Muscle layer of duodenum (tissue), 2 donors: ENCODE results near the gene SBF1.
"Not testable (repeated sequence)": the region's sequence is repeated elsewhere in the genome, so short reads cannot be mapped to it uniquely, and the experiment has no call there.

ENCODE experiments used
- H3K27ac ChIP-seq: one replicate; pipeline ENCODE4 v1.7.0; 2013; ENCODE audit warnings: mild to moderate bottlenecking, low read length
- H3K27me3 ChIP-seq: one replicate; pipeline ENCODE4 v1.7.0; 2013; ENCODE audit warnings: low read depth, mild to moderate bottlenecking, control low read depth, low read length
- H3K36me3 ChIP-seq, 2 donors: one replicate each; pipeline ENCODE4 v1.7.0; 2013; ENCODE audit warnings: low read length in 2 of 2, control low read depth in 1 of 2, mild to moderate bottlenecking in 1 of 2; ENCODE audit not compliant: insufficient read depth in 2 of 2, control insufficient read depth in 1 of 2
- H3K4me1 ChIP-seq, 2 donors: one replicate each; pipeline ENCODE4 v1.7.0; 2013; ENCODE audit warnings: low read length in 2 of 2, mild to moderate bottlenecking in 2 of 2, control low read depth in 1 of 2, moderate library complexity in 1 of 2; ENCODE audit not compliant: insufficient read depth in 2 of 2, control insufficient read depth in 1 of 2
- H3K4me3 ChIP-seq, 2 donors: one replicate each; pipeline ENCODE4 v1.7.0; 2013; ENCODE audit warnings: low read length in 2 of 2, low read depth in 1 of 2, mild to moderate bottlenecking in 1 of 2
- H3K9me3 ChIP-seq, 2 donors: one replicate each; pipeline ENCODE4 v1.7.0; 2013; ENCODE audit warnings: low read length in 2 of 2, control low read depth in 1 of 2, mild to moderate bottlenecking in 1 of 2; ENCODE audit not compliant: control insufficient read depth in 1 of 2
- donor health status: healthy.

The SBF1 gene

GRCh38 chr22:50437511-50438304 lies 37.1 kb downstream of the SBF1 start:
- no peak overlapping the region for H3K27ac ChIP-seq
- no peak overlapping the region for H3K4me3 ChIP-seq
- no peaks in the 10 kb centered on the region for H3K4me1 ChIP-seq
- peaks cover 10 to 79% of the 10 kb centered on the region in 2 donors for H3K36me3 ChIP-seq
- no peaks in the 10 kb centered on the region for H3K9me3 ChIP-seq
- no peaks in the 10 kb centered on the region for H3K27me3 ChIP-seq

GRCh38 chr22:50436841-50437341 lies 37.9 kb downstream of the SBF1 start:
- H3K4me1 ChIP-seq, result no peaks in the 10 kb centered on the region
- peaks cover 12 to 83% of the 10 kb centered on the region in 2 donors for H3K36me3 ChIP-seq
- no peak overlapping the region for H3K4me3 ChIP-seq
- H3K27ac ChIP-seq, result no peak overlapping the region
- H3K27me3 ChIP-seq, result no peaks in the 10 kb centered on the region
- no peaks in the 10 kb centered on the region for H3K9me3 ChIP-seq

GRCh38 chr22:50436015-50436830 lies 38.6 kb downstream of the SBF1 start:
- Histone ChIP-seq H3K27me3 (no peaks in the 10 kb centered on the region), H3K4me1 (no peaks in the 10 kb centered on the region), H3K36me3 (peaks cover 19 to 84% of the 10 kb centered on the region in 2 donors), H3K4me3 (no peak overlapping the region), H3K9me3 (no peaks in the 10 kb centered on the region), H3K27ac (no peak overlapping the region)

GRCh38 chr22:50435291-50436014 lies 39.4 kb downstream of the SBF1 start:
- Histone ChIP-seq H3K4me3 (no peak overlapping the region), H3K27ac (no peak overlapping the region), H3K27me3 (no peaks in the 10 kb centered on the region), H3K36me3 (peaks cover 24 to 83% of the 10 kb centered on the region in 2 donors), H3K9me3 (no peaks in the 10 kb centered on the region), H3K4me1 (no peaks in the 10 kb centered on the region)

- H3K9me3 ChIP-seq, result no peaks in the 10 kb centered on the region
- H3K27me3 ChIP-seq, result no peaks in the 10 kb centered on the region
- no peak overlapping the region for H3K4me3 ChIP-seq
- H3K4me1 ChIP-seq, result no peaks in the 10 kb centered on the region
- H3K36me3 ChIP-seq, result peaks cover 30 to 83% of the 10 kb centered on the region in 2 donors
- no peak overlapping the region for H3K27ac ChIP-seq
These were observed 40.0 kb downstream of the SBF1 start for GRCh38 chr22:50434849-50435248.

- H3K9me3 ChIP-seq, H3K4me1 ChIP-seq, H3K27me3 ChIP-seq, H3K4me3 ChIP-seq, H3K27ac ChIP-seq: not testable (repeated sequence)
- peaks cover 38 to 82% of the 10 kb centered on the region in 2 donors for H3K36me3 ChIP-seq
These were observed 41.8 kb downstream of the SBF1 start for GRCh38 chr22:50432877-50433510.

- H3K27ac ChIP-seq, result no peak overlapping the region
- H3K9me3 ChIP-seq, result no peaks in the 10 kb centered on the region
- H3K27me3 ChIP-seq, result no peaks in the 10 kb centered on the region
- no peak overlapping the region for H3K4me3 ChIP-seq
- no peaks in the 10 kb centered on the region for H3K4me1 ChIP-seq
- peaks cover 38 to 75% of the 10 kb centered on the region in 2 donors for H3K36me3 ChIP-seq
These were observed 42.5 kb downstream of the SBF1 start for GRCh38 chr22:50432131-50432876.

GRCh38 chr22:50425179-50425916 lies 49.5 kb downstream of the SBF1 start:
- Histone ChIP-seq H3K27me3 (no peaks in the 10 kb centered on the region), H3K4me1 (no peaks in the 10 kb centered on the region), H3K4me3 (no peak overlapping the region), H3K36me3 (peaks cover 49 to 63% of the 10 kb centered on the region in 2 donors), H3K9me3 (no peaks in the 10 kb centered on the region), H3K27ac (no peak overlapping the region)

- Histone ChIP-seq H3K27me3 (no peaks in the 10 kb centered on the region), H3K4me1 (no peaks in the 10 kb centered on the region), H3K27ac (no peak overlapping the region), H3K9me3 (no peaks in the 10 kb centered on the region), H3K4me3 (no peak overlapping the region), H3K36me3 (peaks cover 47 to 63% of the 10 kb centered on the region in 2 donors)
These were observed 50.9 kb downstream of the SBF1 start for GRCh38 chr22:50423956-50424355.
